ENCODE results near the gene JOSD2.

The JOSD2 gene

GRCh38 chr19:50514346-50515167 is 3.6 kb upstream of the JOSD2 start:
- no peak for DNase-seq (ENCODE audit: extremely low read depth in 1 of 2, low read depth in 1 of 2)

- DNase-seq (ENCODE audit: extremely low read depth in 1 of 2, low read depth in 1 of 2) = no peak
Measured at GRCh38 chr19:50513746-50514345, 2.9 kb upstream of the JOSD2 start, which contains the start of gene ASPDH. TSS of gene ASPDH (minus strand) at chr19:50513913. CDS start at chr19:50513823, 90 bp downstream.

- no peak for DNase-seq (ENCODE audit: extremely low read depth in 1 of 2, low read depth in 1 of 2)
Measured at GRCh38 chr19:50512999-50513745, 2.2 kb upstream of the JOSD2 start.

GRCh38 chr19:50512112-50512998 is 1.4 kb upstream of the JOSD2 start:
- DNase-seq (ENCODE audit: extremely low read depth in 1 of 2, low read depth in 1 of 2) = no peak

GRCh38 chr19:50510700-50511068 is 307 bp downstream of the JOSD2 start:
- DNase-seq (ENCODE audit: extremely low read depth in 1 of 2, low read depth in 1 of 2) = no peak

GRCh38 chr19:50510121-50510670 is 795 bp downstream of the JOSD2 start:
- no peak for DNase-seq (ENCODE audit: extremely low read depth in 1 of 2, low read depth in 1 of 2)

- no peak for DNase-seq (ENCODE audit: extremely low read depth in 1 of 2, low read depth in 1 of 2)
Measured at GRCh38 chr19:50509366-50509765, 1.6 kb downstream of the JOSD2 start.

GRCh38 chr19:50508843-50509190 is 2.2 kb downstream of the JOSD2 start:
- DNase-seq (ENCODE audit: extremely low read depth in 1 of 2, low read depth in 1 of 2) = no peak

- DNase-seq (ENCODE audit: extremely low read depth in 1 of 2, low read depth in 1 of 2) = no peak
Measured at GRCh38 chr19:50507376-50507775, 3.6 kb downstream of the JOSD2 start.

- no peak for DNase-seq (ENCODE audit: extremely low read depth in 1 of 2, low read depth in 1 of 2)
Measured at GRCh38 chr19:50506700-50507099, 4.3 kb downstream of the JOSD2 start.

GRCh38 chr19:50505856-50506611 is 5.0 kb downstream of the JOSD2 start:
- no peak for DNase-seq (ENCODE audit: extremely low read depth in 1 of 2, low read depth in 1 of 2)

- DNase-seq (ENCODE audit: extremely low read depth in 1 of 2, low read depth in 1 of 2) = no peak
Measured at GRCh38 chr19:50501568-50502475, 9.2 kb downstream of the JOSD2 start.

GRCh38 chr19:50501186-50501567 is 9.8 kb downstream of the JOSD2 start:
- DNase-seq (ENCODE audit: extremely low read depth in 1 of 2, low read depth in 1 of 2) = no peak

GRCh38 chr19:50500753-50501151 is 10.2 kb downstream of the JOSD2 start:
- no peak for DNase-seq (ENCODE audit: extremely low read depth in 1 of 2, low read depth in 1 of 2)

- DNase-seq (ENCODE audit: extremely low read depth in 1 of 2, low read depth in 1 of 2) = no peak
Measured at GRCh38 chr19:50500060-50500752, 10.8 kb downstream of the JOSD2 start.

- no peak for DNase-seq (ENCODE audit: extremely low read depth in 1 of 2, low read depth in 1 of 2)
Measured at GRCh38 chr19:50498219-50499056, 12.6 kb downstream of the JOSD2 start.

- no peak for DNase-seq (ENCODE audit: extremely low read depth in 1 of 2, low read depth in 1 of 2)
Measured at GRCh38 chr19:50497022-50497405, 14.0 kb downstream of the JOSD2 start.
